ENCODE data around the gene FKBP1B. TPM values are rescaled to one million over a fixed set of nuclear protein-coding genes. Genes with fewer than 3 reads are reported as not detected.

The FKBP1B gene
- total RNA-seq, 1 experiment from 2014 or later, result 59.7 TPM

- no CpG with 5 or more reads among the region's 23 CpGs for WGBS (ENCODE audit: extremely low coverage, insufficient read length, low lambda C conversion rate)
- Histone ChIP-seq H3K9ac (ENCODE audit: extremely low read depth, insufficient read length, low read length) (no peak overlapping the region), H3K4ac (ENCODE audit: low read depth, low read length) (no peak overlapping the region), H2BK12ac (ENCODE audit: insufficient read length, low read depth, low read length) (no peak overlapping the region), H3K23ac (ENCODE audit: insufficient read length, low read depth, low read length) (no peak overlapping the region), H3K27me3 (ENCODE audit: insufficient read depth, low read length) (no peaks in the 10 kb centered on the region), H3K4me2 (ENCODE audit: insufficient read depth, insufficient read length, low read length) (peak overlapping the region; percentile 68), H3K79me1 (ENCODE audit: insufficient read depth, low read depth, low read length, poor library complexity, severe bottlenecking) (no peaks in the 10 kb centered on the region), H2BK5ac (ENCODE audit: insufficient read length, low read length) (no peak overlapping the region), H2BK120ac (ENCODE audit: low read depth, low read length, poor library complexity, severe bottlenecking) (no peak overlapping the region), H4K20me1 (ENCODE audit: control insufficient read depth, insufficient read depth, insufficient read length) (peaks cover 5% of the 10 kb centered on the region), H3K4me1 (ENCODE audit: insufficient read depth, low read length) (0 out of 2 replicates have a peak, but pooled peaks cover 1% of the 10 kb centered on the region), H3K14ac (ENCODE audit: insufficient read depth, low read length) (no peak overlapping the region), H3K79me2 (ENCODE audit: insufficient read depth, low read length) (peaks cover 2% of the 10 kb centered on the region; the same call in 1 of the 2 replicates), H3K9me3 (ENCODE audit: control insufficient read depth, low read depth, low read length) (no peaks in the 10 kb centered on the region), H4K8ac (replicated peaks; ENCODE audit: insufficient read length, low read depth, low read length) (no peak overlapping the region), H3K27ac (ENCODE audit: insufficient read length, low read depth, low read length) (no peak overlapping the region), H3K56ac (ENCODE audit: insufficient read length, low read depth, low read length) (no peak overlapping the region), H3T11ph (ENCODE audit: low read length) (no peak overlapping the region), H4K91ac (ENCODE audit: insufficient read length, low read depth, low read length) (no peak overlapping the region), H4K5ac (ENCODE audit: insufficient read length, low read depth, low read length) (no peak overlapping the region), H2BK20ac (ENCODE audit: low read depth, low read length, poor library complexity, severe bottlenecking) (no peak overlapping the region), H2AK5ac (ENCODE audit: insufficient read length, low read length) (no peak overlapping the region), H3K18ac (ENCODE audit: insufficient read length, low read depth, low read length) (no peak overlapping the region), H3K23me2 (ENCODE audit: insufficient read length, low read depth, low read length, poor library complexity, severe bottlenecking) (peaks cover 9% of the 10 kb centered on the region), H2AFZ (ENCODE audit: low read length) (no peak overlapping the region), H2BK15ac (ENCODE audit: low read depth, low read length) (no peak overlapping the region)
- H3K9me3 Mint-ChIP-seq, result no peaks in the 10 kb centered on the region
- peak overlapping the region in 1 of 3 experiments; percentile 81; a peak in 1 of 7 replicates for H3K27ac Mint-ChIP-seq
- peaks cover 15 to 22% of the 10 kb centered on the region in 2 experiments for H3K4me1 Mint-ChIP-seq
- DNase-seq, result no peak
- no peak overlapping the region; a peak in 1 of 5 replicates for H3K4me3 Mint-ChIP-seq
- H3K36me3 Mint-ChIP-seq (ENCODE audit: insufficient read depth in 1 of 3, low read depth in 3 of 3), result no peaks in the 10 kb centered on the region; a peak in 1 of 7 replicates
- no peaks in the 10 kb centered on the region for H3K27me3 Mint-ChIP-seq (ENCODE audit: low read depth)
- TF ChIP-seq CTCF (conservative IDR thresholded peaks at IDR 0.05), result no peak
These were observed 614 bp upstream of the FKBP1B start for GRCh38 chr2:24048769-24049484.
